Measurements from ENCODE around the gene ATF2.
A peak's percentile ranks its signal among the peaks of the same experiment; 100 is the strongest.

ATF2 gene

DNA sequence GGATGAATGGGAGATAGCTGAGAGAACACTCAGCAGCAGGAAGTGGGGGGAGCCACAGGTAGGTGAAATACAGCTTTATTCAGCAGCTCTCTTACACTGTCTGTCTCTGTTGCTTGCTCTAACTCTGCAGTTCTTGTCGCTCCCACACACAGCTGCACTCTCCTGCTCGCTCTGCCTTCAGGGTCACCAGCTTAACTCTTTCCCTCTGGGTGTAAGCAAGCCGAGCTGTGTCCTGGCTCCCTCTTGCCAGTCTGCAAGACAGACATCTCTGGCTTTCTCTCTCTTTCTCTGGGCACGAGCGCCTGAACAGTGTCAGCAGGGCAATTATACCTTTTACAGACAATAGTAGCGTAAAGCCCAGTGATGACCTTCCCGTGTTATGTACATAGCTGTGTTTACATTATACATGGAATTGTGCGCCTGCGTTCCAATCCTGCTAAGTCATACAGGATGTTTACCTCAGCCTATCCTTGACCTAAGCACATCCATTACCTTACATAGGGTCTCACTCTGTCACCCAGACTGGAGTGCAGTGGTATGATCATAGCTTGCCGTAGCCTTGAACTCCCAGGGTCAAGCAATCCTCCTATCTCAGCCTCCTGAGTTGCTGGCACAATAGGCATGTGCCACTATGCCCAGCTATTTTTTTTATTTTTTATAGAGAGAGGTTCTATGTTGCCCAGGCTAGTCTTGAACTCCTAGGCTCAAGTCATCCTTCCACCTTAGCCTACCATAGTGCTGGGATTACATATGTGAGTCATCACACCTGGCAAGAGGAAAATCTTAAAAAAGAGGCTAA, 105.0 kb downstream of the ATF2 start:
- no peak for TF ChIP-seq CTCF (IDR thresholded peaks at IDR 0.05; ENCODE audit: low read depth, low read length, missing control alignments)
- in situ Hi-C loops (cut with HindIII; ENCODE audit: low sequenced_read_pairs), result no loop called here

DNA sequence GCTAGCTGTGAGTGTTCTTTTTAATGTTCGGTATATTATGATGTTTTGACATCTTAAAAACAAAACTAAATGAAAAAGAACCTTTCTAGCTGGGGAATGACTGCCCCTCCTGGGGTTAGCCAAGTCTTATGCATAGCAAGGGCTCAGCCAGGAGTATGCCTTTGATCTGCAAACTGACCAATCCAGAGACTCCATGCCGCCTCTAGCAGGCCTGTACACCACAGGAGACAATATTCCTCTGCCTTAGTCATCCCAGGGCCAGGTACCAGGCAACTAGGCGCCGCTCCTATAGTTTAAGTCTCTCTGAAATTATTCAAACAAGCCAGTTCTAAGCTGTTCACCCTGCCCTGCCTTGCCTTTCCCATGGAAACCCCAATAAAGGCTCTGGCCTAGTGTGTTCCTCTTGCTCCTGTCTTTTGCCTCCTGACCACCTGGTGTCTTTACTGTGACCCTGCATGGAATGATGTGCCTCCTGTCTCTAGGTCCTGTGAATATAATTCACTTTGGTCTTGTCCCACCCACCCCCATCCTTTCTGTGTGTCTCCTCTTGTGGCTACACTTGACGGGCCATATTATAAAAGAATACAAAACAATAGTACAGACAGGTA, 110.8 kb downstream of the ATF2 start:
- no peak for TF ChIP-seq CTCF (IDR thresholded peaks at IDR 0.05; ENCODE audit: low read depth, low read length, missing control alignments)
- H3K4me3 ChIP-seq (ENCODE audit: low read depth, low read length), result no peak overlapping the region
- DNase-seq (ENCODE audit: low read depth), result peak; percentile 50
- in situ Hi-C loops (cut with HindIII; ENCODE audit: low sequenced_read_pairs), result no loop called here

More for the DNA sequence above, 105.0 kb downstream of the ATF2 start:
- no peak for DNase-seq (ENCODE audit: low read depth)
- no peak overlapping the region for H3K4me3 ChIP-seq (ENCODE audit: low read depth, low read length)

DNA sequence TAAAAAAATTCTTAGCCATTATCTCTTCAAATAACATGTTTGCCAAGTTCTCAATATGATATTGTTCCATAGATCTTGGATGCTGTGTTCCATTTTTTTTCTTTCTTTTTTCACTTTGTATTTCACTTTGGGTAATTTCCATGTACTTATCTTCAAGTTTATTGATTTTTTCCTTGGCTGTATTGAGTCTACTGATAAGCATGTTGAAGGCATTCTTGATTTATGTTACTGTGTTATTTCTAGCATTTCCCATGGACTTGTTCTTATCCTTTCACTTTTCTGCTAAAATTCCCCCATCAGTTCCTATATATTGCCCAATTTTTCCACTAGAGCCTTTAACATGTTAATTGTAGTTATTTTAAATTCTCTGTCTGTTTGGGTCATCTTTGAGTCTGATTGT, 112.0 kb downstream of the ATF2 start:
- H3K4me3 ChIP-seq (ENCODE audit: low read depth, low read length), result no peak overlapping the region
- no peak for DNase-seq (ENCODE audit: low read depth)
- in situ Hi-C loops (cut with HindIII; ENCODE audit: low sequenced_read_pairs), result no loop called here
- no peak for TF ChIP-seq CTCF (IDR thresholded peaks at IDR 0.05; ENCODE audit: low read depth, low read length, missing control alignments)

- DNase-seq (ENCODE audit: low read depth), result no peak
- in situ Hi-C loops (cut with HindIII; ENCODE audit: low sequenced_read_pairs), result no loop called here
- no peak overlapping the region for H3K4me3 ChIP-seq (ENCODE audit: low read depth, low read length)
- TF ChIP-seq CTCF (IDR thresholded peaks at IDR 0.05; ENCODE audit: low read depth, low read length, missing control alignments), result no peak
Observed at GRCh38 chr2:175054340-175054739, 113.7 kb downstream of the ATF2 start.

DNA sequence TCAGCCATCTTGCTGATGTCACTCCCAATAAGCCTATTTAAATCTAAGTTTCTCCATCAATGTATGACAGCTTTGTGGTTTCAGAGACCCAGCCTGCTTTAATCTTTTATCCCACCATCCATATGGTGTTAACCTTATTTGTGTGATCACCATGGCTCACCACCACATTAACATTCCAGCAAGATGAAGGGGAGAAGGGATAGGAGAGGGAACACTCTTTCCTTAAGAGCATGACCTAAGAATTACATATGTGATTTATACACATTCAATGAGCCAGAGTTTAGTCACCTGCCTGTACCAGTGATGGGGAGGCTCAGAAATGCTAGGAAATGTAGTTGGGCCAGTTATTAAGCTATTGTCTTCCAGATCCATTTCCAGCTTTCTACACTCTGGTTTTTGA, 118.3 kb downstream of the ATF2 start:
- in situ Hi-C loops (cut with HindIII; ENCODE audit: low sequenced_read_pairs), result no loop called here
- no peak for TF ChIP-seq CTCF (IDR thresholded peaks at IDR 0.05; ENCODE audit: low read depth, low read length, missing control alignments)
- H3K4me3 ChIP-seq (ENCODE audit: low read depth, low read length), result no peak overlapping the region
- no peak for DNase-seq (ENCODE audit: low read depth)

DNA sequence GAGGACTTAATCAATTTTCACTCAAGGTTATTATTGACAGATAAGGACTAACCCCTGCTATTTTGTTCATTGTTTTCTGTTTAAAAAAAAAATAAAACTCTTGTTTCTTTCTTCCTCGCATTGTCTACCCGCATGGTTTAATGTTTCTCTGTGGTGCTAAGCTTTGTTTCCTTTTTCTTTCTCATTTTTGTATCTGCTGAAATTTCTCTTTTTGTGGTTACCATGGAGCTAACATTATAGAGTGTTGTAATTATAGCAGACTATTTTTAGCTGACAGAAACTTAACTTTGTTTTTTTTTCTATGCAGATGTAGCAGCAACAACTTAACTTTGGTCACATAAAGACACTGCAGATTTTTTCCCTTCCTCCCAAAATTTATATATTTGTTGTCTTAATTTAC, 119.7 kb downstream of the ATF2 start:
- in situ Hi-C loops (cut with HindIII; ENCODE audit: low sequenced_read_pairs), result no loop called here
- no peak overlapping the region for H3K4me3 ChIP-seq (ENCODE audit: low read depth, low read length)
- no peak for TF ChIP-seq CTCF (IDR thresholded peaks at IDR 0.05; ENCODE audit: low read depth, low read length, missing control alignments)
- DNase-seq (ENCODE audit: low read depth), result no peak
